Upper lobe of left lung (tissue), 6 donors: ENCODE results near the gene ASIC4. TPM values are rescaled to one million over a fixed set of nuclear protein-coding genes. Genes with fewer than 3 reads are reported as not detected.

ENCODE experiments used
- ATAC-seq, 2 donors: fragments of 200-7000 bp; cut with Tn5 transposase; one replicate each; pipeline ENCODE4 v1.9.1; 2022; ENCODE audit warnings: mild to moderate bottlenecking in 2 of 2, moderate library complexity in 2 of 2; ENCODE audit not compliant: low FRiP score in 2 of 2
- DNase-seq, 2 donors: peaks; one replicate each; pipeline ENCODE4 v3.0.0-alpha.2; 2019 to 2020
- H3K27ac ChIP-seq, 4 donors: fragments of 200-600 bp; sonication (generic); one replicate each; pipeline ENCODE4 v1.5.1; 2016 to 2019
- H3K27me3 ChIP-seq, 4 donors: fragments of 200-600 bp; sonication (generic); one replicate each; pipeline ENCODE4 v1.5.1; 2017 to 2019
- H3K36me3 ChIP-seq, 4 donors: fragments of 200-600 bp; sonication (generic); one replicate each; pipeline ENCODE4 v1.5.1; 2016 to 2019
- H3K4me1 ChIP-seq, 4 donors: fragments of 200-600 bp; sonication (generic); one replicate each; pipeline ENCODE4 v1.5.1; 2018 to 2019
- H3K4me3 ChIP-seq, 4 donors: fragments of 200-600 bp; sonication (generic); one replicate each; pipeline ENCODE4 v1.5.1; 2017 to 2019; ENCODE audit warnings: mild to moderate bottlenecking in 2 of 4, moderate library complexity in 1 of 4
- H3K9me3 ChIP-seq, 4 donors: fragments of 200-600 bp; sonication (generic); one replicate each; pipeline ENCODE4 v1.5.1; 2018 to 2019
- CTCF ChIP-seq, 6 experiments: fragments of 450-650 bp in 4 of 6; fragments of 200-600 bp in 2 of 6; sonication (generic) in 2 of 6; IDR thresholded peaks; one replicate each; pipeline ENCODE4 v1.5.1; 2016 to 2019; ENCODE audit warnings: antibody characterized with exemption in 6 of 6
- EP300 ChIP-seq, 4 donors: sonication (generic); formaldehyde crosslinking; IDR thresholded peaks; one replicate each; pipeline ENCODE4 v1.5.1; 2017; ENCODE audit warnings: antibody characterized with exemption in 4 of 4, control low read depth in 2 of 4
- POLR2A ChIP-seq, 4 donors: fragments of 450-650 bp; IDR thresholded peaks; one replicate each; pipeline ENCODE4 v1.5.1; 2016 to 2017; ENCODE audit warnings: antibody characterized with exemption in 4 of 4, mild to moderate bottlenecking in 2 of 4
- POLR2AphosphoS5 ChIP-seq, 2 donors: sonication (generic); formaldehyde crosslinking; IDR thresholded peaks; one replicate each; pipeline ENCODE4 v1.5.1; 2017; ENCODE audit warnings: antibody characterized with exemption in 2 of 2
- WGBS, 2 donors: methylation state at CpG; one replicate each; pipeline ENCODE4 v1.1.5; 2017 to 2018; 5-methylcytosine and 5-hydroxymethylcytosine counted together
- total RNA-seq, 6 donors: library from RNA; depleted of rRNA in 4 of 6; stranded (reverse); fragments of >200 nt in 4 of 6; gene quantifications; one replicate each; pipeline versions ENCODE4 v1.1.0 to v1.2.1, GENCODE V29; 2016 to 2021
- donor health status: DM: no; HTN: no; CAD: no; lungs with moderate emphysema.
- donor health status: DM: no; HTN: yes; CAD: no; lungs with severe emphysema.

Gene ASIC4
- total RNA-seq, 6 donors from 2014 or later = 0.20 to 0.34 (median 0.29) TPM; not detected in 3

- no peaks in the 10 kb centered on the region for H3K9me3 ChIP-seq
- no peak for TF ChIP-seq POLR2A (IDR thresholded peaks at IDR 0.05)
- no peak for TF ChIP-seq EP300 (IDR thresholded peaks at IDR 0.05)
- TF ChIP-seq CTCF (IDR thresholded peaks at IDR 0.05) = peak in 5 of 6 experiments; percentile 13 to 90 (median 42)
- 17 to 26% methylated on average over 6 to 8 of the region's 8 CpGs for WGBS, 2 donors
- ATAC-seq (peak in 1 of 2 donors; percentile 41), DNase-seq (peak in 1 of 2 donors; percentile 60)
- H3K4me1 ChIP-seq = peaks cover 5 to 12% (median 9%) of the 10 kb centered on the region in 4 donors
- H3K27me3 ChIP-seq = no peaks in the 10 kb centered on the region
- H3K36me3 ChIP-seq = peaks cover 0 to 9% (median 3%) of the 10 kb centered on the region in 4 donors
- H3K4me3 ChIP-seq = no peak overlapping the region
- H3K27ac ChIP-seq = no peak overlapping the region
Observed at GRCh38 chr2:219560037-219560892, 46.0 kb downstream of the ASIC4 start.

- ATAC-seq = no peak
- peaks cover 5 to 12% (median 9%) of the 10 kb centered on the region in 4 donors for H3K4me1 ChIP-seq
- H3K27ac ChIP-seq = no peak overlapping the region
- no peaks in the 10 kb centered on the region for H3K9me3 ChIP-seq
- peaks cover 0 to 9% (median 3%) of the 10 kb centered on the region in 4 donors for H3K36me3 ChIP-seq
- H3K4me3 ChIP-seq = no peak overlapping the region
- no peaks in the 10 kb centered on the region for H3K27me3 ChIP-seq
- no peak for DNase-seq
- no peak for TF ChIP-seq CTCF (IDR thresholded peaks at IDR 0.05)
- TF ChIP-seq EP300 (IDR thresholded peaks at IDR 0.05) = no peak
- no peak for TF ChIP-seq POLR2A (IDR thresholded peaks at IDR 0.05)
- TF ChIP-seq POLR2AphosphoS5 (IDR thresholded peaks at IDR 0.05) = no peak
- WGBS, 2 donors = 59 to 72% methylated on average over 3 of the region's 3 CpGs
Observed at GRCh38 chr2:219560893-219561178, 46.6 kb downstream of the ASIC4 start.

DNA sequence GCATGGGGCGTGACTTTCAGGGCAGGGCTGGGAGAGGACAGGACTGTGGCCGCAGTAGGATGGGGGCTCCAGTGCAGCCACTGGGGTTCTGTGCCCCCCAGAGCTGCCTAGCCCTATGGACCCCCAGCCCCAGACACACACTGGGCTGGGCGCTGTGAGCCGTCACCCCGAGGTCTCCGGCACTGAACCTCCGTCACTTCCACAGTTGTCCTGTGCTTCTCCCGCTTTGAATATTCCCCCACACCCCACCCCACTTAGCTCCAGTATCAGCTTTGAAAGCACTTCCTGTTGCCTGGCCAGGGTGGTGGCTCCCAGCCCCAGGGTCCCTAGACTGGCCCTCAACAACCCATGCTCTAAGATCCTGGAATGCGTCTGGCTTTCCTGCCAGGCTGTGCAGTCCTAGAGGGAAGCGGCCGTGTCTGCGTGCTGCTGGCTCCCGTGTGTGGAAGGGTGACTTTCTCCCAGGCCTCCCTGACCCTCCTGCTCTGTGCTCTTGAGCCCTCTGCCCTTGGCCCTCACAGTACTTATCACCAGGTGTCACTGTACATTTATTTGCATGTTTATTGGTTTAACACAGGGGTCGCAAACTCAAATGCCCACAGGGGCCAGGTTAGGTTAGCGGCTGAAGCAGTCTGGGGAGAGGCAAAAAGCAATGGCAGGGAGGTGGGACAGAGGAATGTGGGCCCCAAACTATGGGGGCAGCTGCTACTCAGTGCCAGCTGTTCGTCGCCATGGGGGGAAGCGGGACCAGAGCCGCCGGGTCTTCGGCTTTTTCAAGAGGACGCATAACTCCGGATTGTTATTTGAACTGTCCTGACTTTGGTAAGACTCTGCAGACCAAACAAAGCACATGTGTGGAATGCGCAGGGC, 47.1 kb downstream of the ASIC4 start:
- ATAC-seq (peak in 1 of 2 donors; percentile 13), DNase-seq (no peak)
- Histone ChIP-seq H3K4me3 (no peak overlapping the region), H3K9me3 (no peaks in the 10 kb centered on the region), H3K27ac (no peak overlapping the region), H3K4me1 (peaks cover 5 to 12% (median 9%) of the 10 kb centered on the region in 4 donors), H3K27me3 (no peaks in the 10 kb centered on the region), H3K36me3 (peaks cover 0 to 13% (median 3%) of the 10 kb centered on the region in 4 donors)
- no peak for TF ChIP-seq CTCF (IDR thresholded peaks at IDR 0.05)
- TF ChIP-seq POLR2AphosphoS5 (IDR thresholded peaks at IDR 0.05) = no peak
- no peak for TF ChIP-seq POLR2A (IDR thresholded peaks at IDR 0.05)
- WGBS, 2 donors = 61 to 69% methylated on average over 18 to 24 of the region's 24 CpGs

- H3K9me3 ChIP-seq = no peaks in the 10 kb centered on the region
- DNase-seq = peak in 1 of 2 donors; percentile 79
- TF ChIP-seq EP300 (IDR thresholded peaks at IDR 0.05) (no peak), CTCF (IDR thresholded peaks at IDR 0.05) (no peak), POLR2AphosphoS5 (IDR thresholded peaks at IDR 0.05) (no peak), POLR2A (IDR thresholded peaks at IDR 0.05) (no peak)
- no peak for ATAC-seq
- no peak overlapping the region for H3K27ac ChIP-seq
- peaks cover 5 to 12% (median 9%) of the 10 kb centered on the region in 4 donors for H3K4me1 ChIP-seq
- no peak overlapping the region for H3K4me3 ChIP-seq
- no peaks in the 10 kb centered on the region for H3K27me3 ChIP-seq
- 83 to 89% methylated on average over 21 to 35 of the region's 35 CpGs for WGBS, 2 donors
- peaks cover 0 to 13% (median 3%) of the 10 kb centered on the region in 4 donors for H3K36me3 ChIP-seq
Observed at GRCh38 chr2:219562049-219563020, 48.1 kb downstream of the ASIC4 start.
